B cell (primary cell): ENCODE results near the gene ULBP2. TPM values are rescaled to one million over a fixed set of nuclear protein-coding genes. Genes with fewer than 3 reads are reported as not detected.

Experiments
- ATAC-seq: fragments of 200-7000 bp; cut with Tn5 transposase; one replicate; pipeline ENCODE4 v1.10.0; 2021; ENCODE audit warnings: low read depth, mild to moderate bottlenecking, moderate number of reproducible peaks, moderate library complexity
- CTCF ChIA-PET: fragments of 350-600 bp; sonication (Branson Sonifier 250); formaldehyde crosslinking; loops from one replicate; lab custom pipeline; 2021; ENCODE audit warnings: antibody characterized with exemption, inconsistent platforms; lab: Charles Lee
- POLR2A ChIA-PET: fragments of 350-600 bp; sonication (Branson Sonifier 250); formaldehyde crosslinking; loops from one replicate; lab custom pipeline; 2021; ENCODE audit warnings: antibody characterized with exemption; lab: Charles Lee
- DNase-seq: peaks from one replicate; pipeline ENCODE4 v3.0.0; 2013
- H2AFZ ChIP-seq: 2 replicates; pipeline ENCODE4 v1.6.1; 2012; ENCODE audit warnings: mild to moderate bottlenecking, low read depth, low read length; ENCODE audit not compliant: insufficient read depth, poor library complexity, severe bottlenecking
- H3K27ac ChIP-seq, 2 donors: 1 replicate in 1 of 2; 2 replicates in 1 of 2; pipeline ENCODE4 v1.5.1; 2012 to 2013; ENCODE audit warnings: low read length in 2 of 2, mild to moderate bottlenecking in 2 of 2, moderate library complexity in 1 of 2
- H3K27me3 ChIP-seq, 4 experiments: fragments of 200-600 bp in 1 of 4; sonication (generic) in 1 of 4; replicated peaks in 1 of 4; 1 replicate in 2 of 4; 2 replicates in 2 of 4; pipeline versions ENCODE4 v1.6.1 to v1.7.0; 2013 to 2016; ENCODE audit warnings: low read length in 3 of 4, mild to moderate bottlenecking in 2 of 4, mixed read lengths in 1 of 4, moderate library complexity in 1 of 4; ENCODE audit not compliant: insufficient read depth in 4 of 4, control insufficient read depth in 3 of 4; ENCODE audit errors: control extremely low read depth in 1 of 4
- H3K36me3 ChIP-seq, 2 experiments: replicated peaks in 1 of 2; 1 replicate in 1 of 2; 2 replicates in 1 of 2; pipeline versions ENCODE4 v1.6.1 to v1.7.1; 2013; ENCODE audit warnings: low read length in 1 of 2; ENCODE audit not compliant: insufficient read depth in 2 of 2, control insufficient read depth in 1 of 2; ENCODE audit errors: control extremely low read depth in 1 of 2, extremely low read depth in 1 of 2
- H3K4me1 ChIP-seq, 2 donors: fragments of 200-600 bp in 1 of 2; sonication (generic) in 1 of 2; 1 replicate in 1 of 2; 2 replicates in 1 of 2; pipeline versions ENCODE4 v1.5.1 to v1.6.1; 2013 to 2017; ENCODE audit warnings: low read length in 2 of 2; ENCODE audit not compliant: control insufficient read depth in 2 of 2, insufficient read depth in 2 of 2
- H3K4me2 ChIP-seq: replicated peaks from 2 replicates; pipeline ENCODE3; 2012; ENCODE audit warnings: mild to moderate bottlenecking, low read depth, low read length; ENCODE audit not compliant: poor library complexity, severe bottlenecking
- H3K4me3 ChIP-seq, 5 experiments: fragments of 200-600 bp in 1 of 5; sonication (generic) in 1 of 5; 1 replicate in 3 of 5; 2 replicates in 2 of 5; pipeline versions ENCODE4 v1.5.1 to v1.7.0; 2011 to 2016; ENCODE audit warnings: low read length in 4 of 5, mild to moderate bottlenecking in 4 of 5, low read depth in 2 of 5, control low read depth in 1 of 5, moderate library complexity in 1 of 5; ENCODE audit not compliant: insufficient read depth in 1 of 5; ENCODE audit errors: control extremely low read depth in 1 of 5, extremely low read depth in 1 of 5
- H3K79me2 ChIP-seq: fragments of 200-600 bp; sonication (generic); one replicate; pipeline ENCODE4 v1.6.0; 2016; ENCODE audit warnings: low read length; ENCODE audit not compliant: control insufficient read depth, insufficient read depth
- H3K9ac ChIP-seq: fragments of 200-600 bp; sonication (generic); 2 replicates; pipeline ENCODE4 v1.6.1; 2017; ENCODE audit warnings: mild to moderate bottlenecking, low read length, moderate library complexity
- H3K9me3 ChIP-seq, 3 donors: one replicate each; pipeline versions ENCODE4 v1.6.1 to v1.7.1; 2013; ENCODE audit warnings: low read length in 2 of 3; ENCODE audit not compliant: control insufficient read depth in 2 of 3, insufficient read depth in 1 of 3; ENCODE audit errors: control extremely low read depth in 1 of 3
- H4K20me1 ChIP-seq: 2 replicates; pipeline ENCODE4 v1.6.0; 2012; ENCODE audit warnings: mild to moderate bottlenecking, low read length; ENCODE audit not compliant: insufficient read depth, control insufficient read depth, poor library complexity, severe bottlenecking
- H3K27ac Mint-ChIP-seq: one replicate; pipeline ENCODE4 v1.8.0; 2021; ENCODE audit warnings: mixed read lengths
- H3K27me3 Mint-ChIP-seq: one replicate; pipeline ENCODE4 v1.8.0; 2021; ENCODE audit warnings: mixed read lengths
- H3K4me1 Mint-ChIP-seq: one replicate; pipeline ENCODE4 v1.8.0; 2021; ENCODE audit warnings: mixed read lengths
- H3K4me3 Mint-ChIP-seq: one replicate; pipeline ENCODE4 v1.8.0; 2021; ENCODE audit warnings: mixed read lengths
- H3K9me3 Mint-ChIP-seq: one replicate; pipeline ENCODE4 v1.8.0; 2022; ENCODE audit warnings: mixed read lengths; ENCODE audit not compliant: insufficient read depth
- EZH2 ChIP-seq: IDR thresholded peaks from 2 replicates; pipeline ENCODE4 v1.6.1; 2012; ENCODE audit warnings: borderline replicate concordance, low read depth, mild to moderate bottlenecking, moderate library complexity, low read length; ENCODE audit not compliant: insufficient read depth, poor library complexity, severe bottlenecking
- WGBS: methylation state at CpG from one replicate; pipeline ENCODE4 v1.1.5; 2013; ENCODE audit warnings: missing lambda C conversion rate; ENCODE audit not compliant: insufficient coverage; 5-methylcytosine and 5-hydroxymethylcytosine counted together
- intact Hi-C: fragments of 100-400 bp; cut with micrococcal nuclease; formaldehyde crosslinking; loops from one replicate; pipeline ENCODE4 v1.10.0; 2022
- polyA plus RNA-seq: library from polyadenylated mRNA; depleted of rRNA; stranded (reverse); fragments of >200 nt; gene quantifications from 2 replicates; pipeline ENCODE4 v1.2.3, GENCODE V29; 2012
- total RNA-seq, 2 donors: library from RNA; stranded (reverse); fragments of 120-200 nt in 1 of 2; gene quantifications; 1 replicate in 1 of 2; 2 replicates in 1 of 2; pipeline versions ENCODE4 v1.2.3 to v1.2.4, GENCODE V29; 2013 to 2022
- TF ChIP-seq, protein P1 (sequence below): fragments of 200-600 bp; IDR thresholded peaks from one replicate; pipeline ENCODE4 v1.8.0; 2022; ENCODE audit warnings: antibody characterized with exemption, mild to moderate bottlenecking

The ULBP2 gene
- total and polyA plus RNA-seq, 2 donors (not counting 1 experiment from before 2014, with no cell fraction given): 0.31 TPM; not detected in 1

DNA sequence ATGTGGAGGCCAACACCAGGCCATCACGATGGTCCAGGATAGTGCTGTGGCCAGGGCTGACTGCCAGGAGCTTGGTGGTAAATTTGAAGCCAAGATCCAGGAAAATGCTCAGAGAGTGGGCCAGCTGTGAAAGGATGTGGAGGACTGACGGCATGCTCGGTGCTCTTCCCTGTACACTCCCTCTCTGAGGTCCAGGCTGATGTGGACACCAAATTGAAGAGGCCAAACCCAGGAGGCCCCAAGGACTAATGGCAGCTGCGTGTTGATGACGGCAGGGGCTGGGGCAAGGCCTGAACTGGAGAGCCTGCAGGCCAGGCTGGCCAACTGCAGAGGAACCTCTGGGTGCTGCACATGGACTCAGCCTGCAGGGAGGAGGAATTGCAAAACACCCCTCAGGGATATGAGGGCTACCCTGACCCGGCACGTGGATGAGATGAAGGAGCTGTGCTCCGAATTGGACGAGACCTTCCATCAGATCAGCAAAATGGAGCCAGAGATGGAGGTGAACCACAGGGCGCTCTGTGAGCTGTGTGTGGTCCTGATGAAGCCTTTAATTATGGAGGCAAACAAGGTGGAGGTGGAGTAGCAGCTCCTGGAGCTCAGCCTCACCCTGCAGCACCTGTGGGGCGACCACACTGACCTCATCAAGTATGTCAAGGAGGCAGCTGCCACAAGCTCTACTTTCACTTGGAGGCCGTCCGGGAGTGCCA, 37.0 kb upstream of the ULBP2 start:
- peaks cover 0 to 19% (median 8%) of the 10 kb centered on the region in 3 donors for H3K9me3 ChIP-seq
- no peak for ATAC-seq
- no peak overlapping the region for H3K27ac ChIP-seq
- DNase-seq: no peak
- no peak overlapping the region for H2AFZ ChIP-seq
- Mint-ChIP-seq H3K4me3 (no peak overlapping the region), H3K27ac (no peak overlapping the region), H3K4me1 (no peaks in the 10 kb centered on the region), H3K9me3 (peaks cover 8% of the 10 kb centered on the region), H3K27me3 (peaks cover 12% of the 10 kb centered on the region)
- TF ChIP-seq, protein P1, sequence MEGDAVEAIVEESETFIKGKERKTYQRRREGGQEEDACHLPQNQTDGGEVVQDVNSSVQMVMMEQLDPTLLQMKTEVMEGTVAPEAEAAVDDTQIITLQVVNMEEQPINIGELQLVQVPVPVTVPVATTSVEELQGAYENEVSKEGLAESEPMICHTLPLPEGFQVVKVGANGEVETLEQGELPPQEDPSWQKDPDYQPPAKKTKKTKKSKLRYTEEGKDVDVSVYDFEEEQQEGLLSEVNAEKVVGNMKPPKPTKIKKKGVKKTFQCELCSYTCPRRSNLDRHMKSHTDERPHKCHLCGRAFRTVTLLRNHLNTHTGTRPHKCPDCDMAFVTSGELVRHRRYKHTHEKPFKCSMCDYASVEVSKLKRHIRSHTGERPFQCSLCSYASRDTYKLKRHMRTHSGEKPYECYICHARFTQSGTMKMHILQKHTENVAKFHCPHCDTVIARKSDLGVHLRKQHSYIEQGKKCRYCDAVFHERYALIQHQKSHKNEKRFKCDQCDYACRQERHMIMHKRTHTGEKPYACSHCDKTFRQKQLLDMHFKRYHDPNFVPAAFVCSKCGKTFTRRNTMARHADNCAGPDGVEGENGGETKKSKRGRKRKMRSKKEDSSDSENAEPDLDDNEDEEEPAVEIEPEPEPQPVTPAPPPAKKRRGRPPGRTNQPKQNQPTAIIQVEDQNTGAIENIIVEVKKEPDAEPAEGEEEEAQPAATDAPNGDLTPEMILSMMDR: no peak
- no peak for TF ChIP-seq EZH2
- no peaks in the 10 kb centered on the region for H3K4me1 ChIP-seq
- no peak overlapping the region for H3K4me3 ChIP-seq
- H3K4me2 ChIP-seq: no peak overlapping the region
- ChIA-PET CTCF (interaction anchor here (0.9 kb wide), 1 partner anchor 18 kb away, joined by 3 read pairs; no protein-coding TSS in a partner anchor), POLR2A (no interaction called here)
- H3K36me3 ChIP-seq: no peaks in the 10 kb centered on the region
- no peak overlapping the region for H3K9ac ChIP-seq
- intact Hi-C loops: no loop called here
- H4K20me1 ChIP-seq: no peaks in the 10 kb centered on the region
- no peaks in the 10 kb centered on the region for H3K79me2 ChIP-seq
- peaks cover 0 to 14% (median 0%) of the 10 kb centered on the region in 4 experiments for H3K27me3 ChIP-seq
- WGBS: 87% methylated on average over 13 of the region's 13 CpGs

DNA sequence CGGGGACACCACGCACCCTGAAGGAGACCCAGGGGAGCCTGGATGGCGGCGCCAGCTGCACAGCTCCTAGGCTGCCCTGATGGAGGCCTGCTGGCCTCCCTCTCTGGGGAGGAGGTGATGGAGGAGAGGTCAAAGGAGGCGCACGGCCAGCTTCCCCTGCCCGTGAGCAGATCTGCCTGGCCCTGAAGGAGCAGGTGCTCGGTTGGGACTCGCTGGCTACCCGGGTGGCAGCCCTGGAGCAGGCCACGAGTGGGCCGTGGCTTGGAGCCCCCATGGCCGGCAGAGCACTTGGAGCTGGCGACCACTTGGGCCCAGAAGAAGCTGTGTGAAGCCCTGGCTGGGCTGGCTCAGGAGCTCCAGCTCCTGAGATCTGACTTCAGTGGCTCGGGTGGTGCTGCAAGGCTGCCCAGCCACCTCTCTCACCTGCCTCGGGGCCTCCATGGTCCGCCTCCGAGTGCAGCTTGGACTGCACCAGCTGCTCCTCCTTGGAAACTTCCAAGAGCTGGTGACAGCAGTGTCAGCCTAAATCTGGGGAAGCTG, 36.4 kb upstream of the ULBP2 start:
- no peak overlapping the region for H3K4me3 Mint-ChIP-seq
- no peak overlapping the region for H3K27ac ChIP-seq
- peaks cover 8% of the 10 kb centered on the region for H3K9me3 Mint-ChIP-seq
- H3K4me3 ChIP-seq: no peak overlapping the region
- intact Hi-C loops: no loop called here
- peaks cover 0 to 24% (median 8%) of the 10 kb centered on the region in 3 donors for H3K9me3 ChIP-seq
- CTCF ChIA-PET: interaction anchor here (0.8 to 0.9 kb wide), 2 partner anchors 19 to 175 kb away, joined by 3 read pairs; no protein-coding TSS in a partner anchor
- H3K9ac ChIP-seq: no peak overlapping the region
- no peaks in the 10 kb centered on the region for H3K36me3 ChIP-seq
- H3K27me3 Mint-ChIP-seq: peaks cover 15% of the 10 kb centered on the region
- WGBS: 98% methylated on average over 18 of the region's 18 CpGs
- no peaks in the 10 kb centered on the region for H3K4me1 ChIP-seq
- DNase-seq (no peak), ATAC-seq (no peak)
- POLR2A ChIA-PET: no interaction called here
- H3K4me2 ChIP-seq: no peak overlapping the region
- no peaks in the 10 kb centered on the region for H3K79me2 ChIP-seq
- no peak overlapping the region for H2AFZ ChIP-seq
- H3K4me1 Mint-ChIP-seq: no peaks in the 10 kb centered on the region
- TF ChIP-seq, protein P1: no peak
- no peak for TF ChIP-seq EZH2
- no peaks in the 10 kb centered on the region for H4K20me1 ChIP-seq
- H3K27me3 ChIP-seq: peaks cover 0 to 18% (median under 1%) of the 10 kb centered on the region in 4 experiments
- no peak overlapping the region for H3K27ac Mint-ChIP-seq
